ENCODE measurements around the gene CDCA4. TPM values are rescaled to one million over a fixed set of nuclear protein-coding genes. Genes with fewer than 3 reads are reported as not detected.

The CDCA4 gene
- total and polyA plus RNA-seq, 5 donors from 2014 or later = 12.8 to 16.7 (median 15.3) TPM

GRCh38 chr14:104996032-104996431 is 24.9 kb downstream of the CDCA4 start:
- no peak for ATAC-seq (ENCODE audit: low read depth in 2 of 2)
- no peak overlapping the region for H3K4me3 Mint-ChIP-seq
- peaks cover 3% of the 10 kb centered on the region for H3K36me3 Mint-ChIP-seq
- Histone ChIP-seq H3K27me3 (ENCODE audit: control insufficient read depth, insufficient read depth, low read length) (no peaks in the 10 kb centered on the region), H3K27ac (ENCODE audit: insufficient read depth, low read length, poor library complexity, severe bottlenecking) (no peak overlapping the region), H3K4me1 (ENCODE audit: control insufficient read depth, insufficient read depth, low read length, poor library complexity, severe bottlenecking) (no peaks in the 10 kb centered on the region), H3K4me3 (ENCODE audit: low read depth, low read length) (no peak overlapping the region), H3K9me3 (ENCODE audit: control insufficient read depth in 2 of 2, low read length in 2 of 2) (no peaks in the 10 kb centered on the region), H3K36me3 (ENCODE audit: control insufficient read depth, insufficient read depth, low read length) (no peaks in the 10 kb centered on the region)
- no peaks in the 10 kb centered on the region for H3K27me3 Mint-ChIP-seq
- H3K9me3 Mint-ChIP-seq = no peaks in the 10 kb centered on the region
- H3K27ac Mint-ChIP-seq = no peak overlapping the region
- no peak for DNase-seq
- H3K4me1 Mint-ChIP-seq = peaks cover 0 to 5% (median under 1%) of the 10 kb centered on the region in 4 donors

- Histone ChIP-seq H3K4me3 (ENCODE audit: low read depth, low read length) (no peak overlapping the region), H3K27me3 (ENCODE audit: control insufficient read depth, insufficient read depth, low read length) (no peaks in the 10 kb centered on the region), H3K36me3 (ENCODE audit: control insufficient read depth, insufficient read depth, low read length) (no peaks in the 10 kb centered on the region), H3K9me3 (ENCODE audit: control insufficient read depth in 2 of 2, low read length in 2 of 2) (no peaks in the 10 kb centered on the region), H3K27ac (ENCODE audit: insufficient read depth, low read length, poor library complexity, severe bottlenecking) (no peak overlapping the region), H3K4me1 (ENCODE audit: control insufficient read depth, insufficient read depth, low read length, poor library complexity, severe bottlenecking) (no peaks in the 10 kb centered on the region)
- Mint-ChIP-seq H3K4me1 (peaks cover 0 to 5% (median 2%) of the 10 kb centered on the region in 4 donors), H3K27ac (peak overlapping the region in 1 of 3 donors; percentile 38), H3K27me3 (no peaks in the 10 kb centered on the region), H3K9me3 (no peaks in the 10 kb centered on the region), H3K4me3 (no peak overlapping the region), H3K36me3 (peaks cover 3% of the 10 kb centered on the region)
- no peak for ATAC-seq (ENCODE audit: low read depth in 2 of 2)
- no peak for DNase-seq
Observed at GRCh38 chr14:104994978-104995377, 25.9 kb downstream of the CDCA4 start.

- Histone ChIP-seq H3K9me3 (ENCODE audit: control insufficient read depth in 2 of 2, low read length in 2 of 2) (no peaks in the 10 kb centered on the region), H3K27ac (ENCODE audit: insufficient read depth, low read length, poor library complexity, severe bottlenecking) (no peak overlapping the region), H3K4me1 (ENCODE audit: control insufficient read depth, insufficient read depth, low read length, poor library complexity, severe bottlenecking) (no peaks in the 10 kb centered on the region), H3K36me3 (ENCODE audit: control insufficient read depth, insufficient read depth, low read length) (no peaks in the 10 kb centered on the region), H3K4me3 (ENCODE audit: low read depth, low read length) (no peak overlapping the region), H3K27me3 (ENCODE audit: control insufficient read depth, insufficient read depth, low read length) (no peaks in the 10 kb centered on the region)
- H3K4me1 Mint-ChIP-seq = peaks cover 0 to 5% (median 2%) of the 10 kb centered on the region in 4 donors
- no peak overlapping the region for H3K4me3 Mint-ChIP-seq
- H3K9me3 Mint-ChIP-seq = no peaks in the 10 kb centered on the region
- peaks cover 3% of the 10 kb centered on the region for H3K36me3 Mint-ChIP-seq
- H3K27me3 Mint-ChIP-seq = no peaks in the 10 kb centered on the region
- DNase-seq = no peak
- ATAC-seq (ENCODE audit: low read depth in 2 of 2) = no peak
- peak overlapping the region in 1 of 3 donors; percentile 76 for H3K27ac Mint-ChIP-seq
Observed at GRCh38 chr14:104993808-104994591, 26.9 kb downstream of the CDCA4 start.

GRCh38 chr14:104993306-104993705 is 27.6 kb downstream of the CDCA4 start:
- Histone ChIP-seq H3K4me3 (ENCODE audit: low read depth, low read length) (no peak overlapping the region), H3K9me3 (ENCODE audit: control insufficient read depth in 2 of 2, low read length in 2 of 2) (no peaks in the 10 kb centered on the region), H3K4me1 (ENCODE audit: control insufficient read depth, insufficient read depth, low read length, poor library complexity, severe bottlenecking) (no peaks in the 10 kb centered on the region), H3K27ac (ENCODE audit: insufficient read depth, low read length, poor library complexity, severe bottlenecking) (no peak overlapping the region), H3K36me3 (ENCODE audit: control insufficient read depth, insufficient read depth, low read length) (no peaks in the 10 kb centered on the region), H3K27me3 (ENCODE audit: control insufficient read depth, insufficient read depth, low read length) (no peaks in the 10 kb centered on the region)
- peaks cover 0 to 5% (median 2%) of the 10 kb centered on the region in 4 donors for H3K4me1 Mint-ChIP-seq
- peaks cover 3% of the 10 kb centered on the region for H3K36me3 Mint-ChIP-seq
- H3K27ac Mint-ChIP-seq = peak overlapping the region in 1 of 3 donors; percentile 76
- H3K27me3 Mint-ChIP-seq = no peaks in the 10 kb centered on the region
- no peak overlapping the region for H3K4me3 Mint-ChIP-seq
- ATAC-seq (ENCODE audit: low read depth in 2 of 2) = no peak
- H3K9me3 Mint-ChIP-seq = no peaks in the 10 kb centered on the region
- DNase-seq = no peak

DNA sequence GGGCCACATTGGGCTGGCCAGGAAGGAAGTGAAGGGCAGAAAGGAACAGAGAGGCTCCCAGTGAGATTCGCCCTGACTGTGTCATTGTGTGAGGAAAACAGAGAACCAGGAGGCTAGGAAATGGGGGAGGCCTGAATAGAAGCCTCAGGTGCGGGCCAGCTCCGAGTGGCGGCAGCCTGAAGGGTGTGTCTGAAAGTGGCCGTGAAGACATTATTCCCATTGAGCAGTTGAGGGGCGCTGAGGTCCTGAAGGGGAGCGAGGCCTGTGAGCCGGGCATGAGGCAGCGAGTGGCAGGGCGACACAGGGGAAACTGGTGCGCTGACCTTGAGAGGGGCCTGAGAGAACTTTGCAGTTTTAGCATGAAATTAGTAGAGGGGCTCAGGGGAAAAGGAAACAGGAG is 28.4 kb downstream of the CDCA4 start:
- Histone ChIP-seq H3K36me3 (ENCODE audit: control insufficient read depth, insufficient read depth, low read length) (no peaks in the 10 kb centered on the region), H3K27ac (ENCODE audit: insufficient read depth, low read length, poor library complexity, severe bottlenecking) (no peak overlapping the region), H3K4me3 (ENCODE audit: low read depth, low read length) (no peak overlapping the region), H3K9me3 (ENCODE audit: control insufficient read depth in 2 of 2, low read length in 2 of 2) (no peaks in the 10 kb centered on the region), H3K4me1 (ENCODE audit: control insufficient read depth, insufficient read depth, low read length, poor library complexity, severe bottlenecking) (no peaks in the 10 kb centered on the region), H3K27me3 (ENCODE audit: control insufficient read depth, insufficient read depth, low read length) (no peaks in the 10 kb centered on the region)
- ATAC-seq (ENCODE audit: low read depth in 2 of 2) (no peak), DNase-seq (no peak)
- H3K4me1 Mint-ChIP-seq = peaks cover 0 to 5% (median 2%) of the 10 kb centered on the region in 4 donors
- peaks cover 3% of the 10 kb centered on the region for H3K36me3 Mint-ChIP-seq
- peak overlapping the region in 1 of 3 donors; percentile 61 for H3K27ac Mint-ChIP-seq
- no peaks in the 10 kb centered on the region for H3K27me3 Mint-ChIP-seq
- H3K4me3 Mint-ChIP-seq = peak overlapping the region in 2 of 4 donors; percentile 31 to 38
- H3K9me3 Mint-ChIP-seq = no peaks in the 10 kb centered on the region

DNA sequence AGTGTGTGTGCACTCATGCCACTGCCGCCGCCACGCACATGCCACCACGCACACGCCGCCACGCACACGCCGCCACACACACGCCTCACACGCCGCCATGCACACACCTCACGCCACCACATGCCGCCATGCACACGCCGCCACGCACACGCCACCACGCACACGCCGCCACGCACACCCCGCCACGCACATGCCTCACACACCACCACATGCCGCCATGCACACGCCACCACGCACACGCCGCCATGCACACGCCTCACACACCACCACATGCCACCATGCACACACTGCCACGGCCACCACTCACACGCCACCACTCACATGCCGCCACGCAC is 29.0 kb downstream of the CDCA4 start:
- peak overlapping the region in 1 of 3 donors; percentile 61 for H3K27ac Mint-ChIP-seq

GRCh38 chr14:104989951-104990303 is 31.0 kb downstream of the CDCA4 start:
- H3K9me3 Mint-ChIP-seq = no peaks in the 10 kb centered on the region
- Histone ChIP-seq H3K4me3 (ENCODE audit: low read depth, low read length) (no peak overlapping the region), H3K4me1 (ENCODE audit: control insufficient read depth, insufficient read depth, low read length, poor library complexity, severe bottlenecking) (peaks cover 9% of the 10 kb centered on the region), H3K36me3 (ENCODE audit: control insufficient read depth, insufficient read depth, low read length) (no peaks in the 10 kb centered on the region), H3K27ac (ENCODE audit: insufficient read depth, low read length, poor library complexity, severe bottlenecking) (no peak overlapping the region), H3K9me3 (ENCODE audit: control insufficient read depth in 2 of 2, low read length in 2 of 2) (no peaks in the 10 kb centered on the region), H3K27me3 (ENCODE audit: control insufficient read depth, insufficient read depth, low read length) (no peaks in the 10 kb centered on the region)
- DNase-seq (no peak), ATAC-seq (ENCODE audit: low read depth in 2 of 2) (no peak)
- no peak overlapping the region for H3K27ac Mint-ChIP-seq
- peaks cover 0 to 7% (median 1%) of the 10 kb centered on the region in 4 donors for H3K4me1 Mint-ChIP-seq
- peaks cover 3% of the 10 kb centered on the region for H3K36me3 Mint-ChIP-seq
- H3K27me3 Mint-ChIP-seq = peaks cover 4% of the 10 kb centered on the region
- H3K4me3 Mint-ChIP-seq = peak overlapping the region in 1 of 4 donors; percentile 43

More for the DNA sequence above, 29.0 kb downstream of the CDCA4 start:
- Mint-ChIP-seq H3K27me3 (peaks cover 4% of the 10 kb centered on the region), H3K9me3 (no peaks in the 10 kb centered on the region), H3K4me3 (no peak overlapping the region), H3K36me3 (peaks cover 3% of the 10 kb centered on the region), H3K4me1 (peaks cover 0 to 3% (median 1%) of the 10 kb centered on the region in 4 donors)
- Histone ChIP-seq H3K9me3 (ENCODE audit: control insufficient read depth in 2 of 2, low read length in 2 of 2) (no peaks in the 10 kb centered on the region), H3K27me3 (ENCODE audit: control insufficient read depth, insufficient read depth, low read length) (no peaks in the 10 kb centered on the region), H3K4me1 (ENCODE audit: control insufficient read depth, insufficient read depth, low read length, poor library complexity, severe bottlenecking) (no peaks in the 10 kb centered on the region), H3K27ac (ENCODE audit: insufficient read depth, low read length, poor library complexity, severe bottlenecking) (no peak overlapping the region), H3K4me3 (ENCODE audit: low read depth, low read length) (no peak overlapping the region), H3K36me3 (ENCODE audit: control insufficient read depth, insufficient read depth, low read length) (no peaks in the 10 kb centered on the region)
- no peak for DNase-seq
- no peak for ATAC-seq (ENCODE audit: low read depth in 2 of 2)
